ENCODE measurements around the gene SEMG2.

The SEMG2 gene, protein sequence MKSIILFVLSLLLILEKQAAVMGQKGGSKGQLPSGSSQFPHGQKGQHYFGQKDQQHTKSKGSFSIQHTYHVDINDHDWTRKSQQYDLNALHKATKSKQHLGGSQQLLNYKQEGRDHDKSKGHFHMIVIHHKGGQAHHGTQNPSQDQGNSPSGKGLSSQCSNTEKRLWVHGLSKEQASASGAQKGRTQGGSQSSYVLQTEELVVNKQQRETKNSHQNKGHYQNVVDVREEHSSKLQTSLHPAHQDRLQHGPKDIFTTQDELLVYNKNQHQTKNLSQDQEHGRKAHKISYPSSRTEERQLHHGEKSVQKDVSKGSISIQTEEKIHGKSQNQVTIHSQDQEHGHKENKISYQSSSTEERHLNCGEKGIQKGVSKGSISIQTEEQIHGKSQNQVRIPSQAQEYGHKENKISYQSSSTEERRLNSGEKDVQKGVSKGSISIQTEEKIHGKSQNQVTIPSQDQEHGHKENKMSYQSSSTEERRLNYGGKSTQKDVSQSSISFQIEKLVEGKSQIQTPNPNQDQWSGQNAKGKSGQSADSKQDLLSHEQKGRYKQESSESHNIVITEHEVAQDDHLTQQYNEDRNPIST

DNA sequence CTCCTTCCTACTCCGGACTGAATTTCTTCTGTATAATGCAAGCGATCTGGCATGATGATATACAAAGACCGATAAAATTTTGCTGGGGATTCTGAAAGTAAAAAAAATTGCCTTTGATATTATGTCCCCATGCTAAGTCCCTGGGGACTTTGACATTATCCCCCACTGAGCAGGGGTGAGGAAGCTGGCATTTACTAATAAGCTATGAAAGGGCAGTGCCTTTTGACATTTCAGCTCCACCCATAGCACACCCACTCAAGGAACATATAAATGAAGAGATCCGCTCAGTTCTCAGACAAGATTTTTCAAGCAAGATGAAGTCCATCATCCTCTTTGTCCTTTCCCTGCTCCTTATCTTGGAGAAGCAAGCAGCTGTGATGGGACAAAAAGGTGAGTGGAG is at the start of gene SEMG2:
SEMG2 (plus strand) TSS at position 298 of the 400 bp plus-strand sequence; CDS start at position 315, 17 bp downstream.
- no peak within 1 kb of the TSS for H3K4me3 ChIP-seq (ENCODE audit: low read length)
- no peak for DNase-seq
- H3K27me3 ChIP-seq (replicated peaks; ENCODE audit: insufficient read depth, low read length): no peaks in the 10 kb centered on the region
- no peaks in the 10 kb centered on the region for H3K79me2 ChIP-seq (ENCODE audit: low read length)
- no peak within 1 kb of the TSS for H3K4me2 ChIP-seq (ENCODE audit: low read depth, low read length)
- no peak within 1 kb of the TSS for H2AFZ ChIP-seq (ENCODE audit: low read length)
- no peaks in the 10 kb centered on the region for H4K20me1 ChIP-seq (ENCODE audit: insufficient read depth, low read length)
- no peak within 1 kb of the TSS for H3K27ac ChIP-seq (ENCODE audit: low read length)
- H3K4me1 ChIP-seq (ENCODE audit: low read length): no peaks in the 10 kb centered on the region
- no peaks in the 10 kb centered on the region for H3K9me2 ChIP-seq (replicated peaks; ENCODE audit: insufficient read depth, low read length)
- H3K9ac ChIP-seq (ENCODE audit: low read length): no peak within 1 kb of the TSS
- TF ChIP-seq EZH2phosphoT487 (IDR thresholded peaks at IDR 0.05; ENCODE audit: low read length) (no peak), EZH2 (optimal IDR thresholded peaks at IDR 0.05; ENCODE audit: low read depth, low read length) (no peak)
- TF ChIP-seq, protein P1, sequence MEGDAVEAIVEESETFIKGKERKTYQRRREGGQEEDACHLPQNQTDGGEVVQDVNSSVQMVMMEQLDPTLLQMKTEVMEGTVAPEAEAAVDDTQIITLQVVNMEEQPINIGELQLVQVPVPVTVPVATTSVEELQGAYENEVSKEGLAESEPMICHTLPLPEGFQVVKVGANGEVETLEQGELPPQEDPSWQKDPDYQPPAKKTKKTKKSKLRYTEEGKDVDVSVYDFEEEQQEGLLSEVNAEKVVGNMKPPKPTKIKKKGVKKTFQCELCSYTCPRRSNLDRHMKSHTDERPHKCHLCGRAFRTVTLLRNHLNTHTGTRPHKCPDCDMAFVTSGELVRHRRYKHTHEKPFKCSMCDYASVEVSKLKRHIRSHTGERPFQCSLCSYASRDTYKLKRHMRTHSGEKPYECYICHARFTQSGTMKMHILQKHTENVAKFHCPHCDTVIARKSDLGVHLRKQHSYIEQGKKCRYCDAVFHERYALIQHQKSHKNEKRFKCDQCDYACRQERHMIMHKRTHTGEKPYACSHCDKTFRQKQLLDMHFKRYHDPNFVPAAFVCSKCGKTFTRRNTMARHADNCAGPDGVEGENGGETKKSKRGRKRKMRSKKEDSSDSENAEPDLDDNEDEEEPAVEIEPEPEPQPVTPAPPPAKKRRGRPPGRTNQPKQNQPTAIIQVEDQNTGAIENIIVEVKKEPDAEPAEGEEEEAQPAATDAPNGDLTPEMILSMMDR (IDR thresholded peaks at IDR 0.05; ENCODE audit: low read length): no peak
- H3F3A ChIP-seq (ENCODE audit: insufficient read depth, low read length): no peaks in the 10 kb centered on the region
- no peaks in the 10 kb centered on the region for H3K9me3 ChIP-seq (replicated peaks; ENCODE audit: insufficient read depth, low read length)
- H3K36me3 ChIP-seq (replicated peaks; ENCODE audit: insufficient read depth, low read length): no peaks in the 10 kb centered on the region

DNA sequence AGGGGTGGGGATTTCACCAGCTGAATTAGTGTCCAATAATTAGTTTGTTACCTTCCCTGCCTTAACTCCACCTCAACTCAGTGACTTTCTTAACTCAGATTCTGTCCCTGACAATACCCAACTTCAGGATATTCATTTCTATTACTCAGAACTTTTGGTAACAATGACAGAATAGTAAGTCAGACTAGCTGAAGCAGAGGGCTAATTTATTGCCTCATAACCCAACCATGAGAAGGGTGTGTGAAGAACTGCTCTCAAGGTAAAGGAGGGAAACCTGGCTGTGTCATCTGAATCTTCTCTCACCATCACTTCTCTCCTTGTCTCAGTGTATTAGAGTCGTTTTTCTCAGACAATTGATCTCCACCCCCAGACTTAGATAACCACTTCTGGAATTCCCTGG is 47.7 kb upstream of the SEMG2 start:
- no peak overlapping the region for H3K9ac ChIP-seq (ENCODE audit: low read length)
- H3K27me3 ChIP-seq (replicated peaks; ENCODE audit: insufficient read depth, low read length): no peaks in the 10 kb centered on the region
- no peak overlapping the region for H3K4me2 ChIP-seq (ENCODE audit: low read depth, low read length)
- no peak overlapping the region for H2AFZ ChIP-seq (ENCODE audit: low read length)
- H3K79me2 ChIP-seq (ENCODE audit: low read length): no peaks in the 10 kb centered on the region
- no peak overlapping the region for H3K4me3 ChIP-seq (ENCODE audit: low read length)
- H3K36me3 ChIP-seq (replicated peaks; ENCODE audit: insufficient read depth, low read length): no peaks in the 10 kb centered on the region
- DNase-seq: no peak
- H3F3A ChIP-seq (ENCODE audit: insufficient read depth, low read length): no peaks in the 10 kb centered on the region
- no peaks in the 10 kb centered on the region for H4K20me1 ChIP-seq (ENCODE audit: insufficient read depth, low read length)
- H3K9me3 ChIP-seq (replicated peaks; ENCODE audit: insufficient read depth, low read length): no peaks in the 10 kb centered on the region
- TF ChIP-seq EZH2phosphoT487 (IDR thresholded peaks at IDR 0.05; ENCODE audit: low read length): no peak
- TF ChIP-seq, protein P1 (IDR thresholded peaks at IDR 0.05; ENCODE audit: low read length): no peak
- no peak for TF ChIP-seq EZH2 (optimal IDR thresholded peaks at IDR 0.05; ENCODE audit: low read depth, low read length)
- H3K9me2 ChIP-seq (replicated peaks; ENCODE audit: insufficient read depth, low read length): no peaks in the 10 kb centered on the region
- H3K4me1 ChIP-seq (ENCODE audit: low read length): no peaks in the 10 kb centered on the region
- no peak overlapping the region for H3K27ac ChIP-seq (ENCODE audit: low read length)

DNA sequence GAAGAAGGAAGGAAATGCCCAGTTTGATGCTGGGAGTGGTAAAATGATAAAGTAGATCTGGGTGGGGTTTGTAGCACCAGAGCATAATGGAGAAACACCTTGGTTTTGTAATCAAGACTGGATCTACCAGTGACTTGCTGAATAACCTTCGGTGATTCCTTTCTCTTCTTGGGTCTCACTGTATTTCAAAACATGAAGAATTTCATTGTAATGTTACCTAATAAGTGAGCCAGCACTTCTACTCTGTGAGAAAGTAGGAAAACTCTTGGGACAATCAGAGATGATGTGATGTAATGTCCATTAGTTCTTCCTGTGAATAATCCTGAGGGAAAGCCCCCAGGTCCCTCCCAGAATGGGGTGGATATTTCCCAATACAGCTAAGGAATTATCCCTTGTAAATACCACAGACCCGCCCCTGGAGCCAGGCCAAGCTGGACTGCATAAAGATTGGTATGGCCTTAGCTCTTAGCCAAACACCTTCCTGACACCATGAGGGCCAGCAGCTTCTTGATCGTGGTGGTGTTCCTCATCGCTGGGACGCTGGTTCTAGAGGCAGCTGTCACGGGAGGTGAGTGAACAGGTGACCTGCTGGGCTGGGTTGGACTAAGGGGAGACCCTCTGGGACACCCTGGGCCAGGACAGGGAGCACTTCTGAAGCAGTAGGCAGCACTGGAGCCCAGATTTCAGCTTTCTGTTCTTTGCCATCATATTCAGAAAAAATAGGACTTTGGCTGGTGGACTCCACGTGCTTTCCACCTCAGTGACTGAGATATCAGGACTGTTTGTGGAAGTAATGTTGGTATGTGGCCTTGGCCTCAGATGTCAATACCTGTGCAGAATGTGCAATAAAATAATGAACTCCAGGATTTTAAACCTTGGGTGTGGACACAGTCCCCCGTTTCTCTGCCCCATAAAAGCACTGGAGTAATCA is 46.5 kb upstream of the SEMG2 start, which contains the start of gene PI3:
PI3 (plus strand) TSS at position 469 of the 931 bp plus-strand sequence; CDS start at position 490, 21 bp downstream.
- H3K9ac ChIP-seq (ENCODE audit: low read length): no peak within 1 kb of the TSS

More for the DNA sequence above, 46.5 kb upstream of the SEMG2 start, which contains the start of gene PI3:
- Histone ChIP-seq H3K79me2 (ENCODE audit: low read length) (no peaks in the 10 kb centered on the region), H3K4me3 (ENCODE audit: low read length) (no peak within 1 kb of the TSS), H3K4me1 (ENCODE audit: low read length) (no peaks in the 10 kb centered on the region), H3K27ac (ENCODE audit: low read length) (no peak within 1 kb of the TSS), H3K36me3 (replicated peaks; ENCODE audit: insufficient read depth, low read length) (no peaks in the 10 kb centered on the region), H3K27me3 (replicated peaks; ENCODE audit: insufficient read depth, low read length) (no peaks in the 10 kb centered on the region), H3K4me2 (ENCODE audit: low read depth, low read length) (no peak within 1 kb of the TSS), H2AFZ (ENCODE audit: low read length) (no peak within 1 kb of the TSS), H4K20me1 (ENCODE audit: insufficient read depth, low read length) (no peaks in the 10 kb centered on the region), H3K9me2 (replicated peaks; ENCODE audit: insufficient read depth, low read length) (no peaks in the 10 kb centered on the region), H3K9me3 (replicated peaks; ENCODE audit: insufficient read depth, low read length) (no peaks in the 10 kb centered on the region), H3F3A (ENCODE audit: insufficient read depth, low read length) (no peaks in the 10 kb centered on the region)
- DNase-seq: no peak
- TF ChIP-seq, protein P1 (IDR thresholded peaks at IDR 0.05; ENCODE audit: low read length): no peak
- TF ChIP-seq EZH2 (optimal IDR thresholded peaks at IDR 0.05; ENCODE audit: low read depth, low read length) (no peak), EZH2phosphoT487 (IDR thresholded peaks at IDR 0.05; ENCODE audit: low read length) (no peak)

Measured in MM.1S (cell line).